ENCODE data around the gene INPP5A. TPM values are rescaled to one million over a fixed set of nuclear protein-coding genes. Genes with fewer than 3 reads are reported as not detected.
"Not testable (repeated sequence)": the region's sequence is repeated elsewhere in the genome, so short reads cannot be mapped to it uniquely, and the experiment has no call there.

The INPP5A gene
- total RNA-seq, 2 experiments from 2014 or later: 7.4 to 7.5 TPM

- H3K9me3 Mint-ChIP-seq: no peaks in the 10 kb centered on the region
- intact Hi-C loops (cut with micrococcal nuclease): loop anchor here (2.0 kb wide), 1 partner anchor 18 kb away; no protein-coding TSS in a partner anchor
- DNase-seq: no peak
- H3K4me1 Mint-ChIP-seq (ENCODE audit: low read depth): peaks cover 12% of the 10 kb centered on the region
- ChIA-PET POLR2A (no interaction called here), CTCF (interaction anchor here (0.9 to 2.5 kb wide), 4 partner anchors 12 to 306 kb away, joined by 3 to 13 read pairs (median 3); no protein-coding TSS in a partner anchor)
- H3K27me3 Mint-ChIP-seq: no peaks in the 10 kb centered on the region
- H3K27ac Mint-ChIP-seq: no peak overlapping the region
- H3K36me3 Mint-ChIP-seq: peaks cover 3% of the 10 kb centered on the region
- H3K4me3 Mint-ChIP-seq: no peak overlapping the region
Observed at GRCh38 chr10:132666705-132667341, 129.2 kb downstream of the INPP5A start.

GRCh38 chr10:132667342-132668047, 129.9 kb downstream of the INPP5A start:
- H3K4me3 Mint-ChIP-seq: no peak overlapping the region
- CTCF ChIA-PET: interaction anchor here (1.2 to 2.5 kb wide), 3 partner anchors 13 to 209 kb away, joined by 3 to 13 read pairs (median 3); no protein-coding TSS in a partner anchor
- POLR2A ChIA-PET: no interaction called here
- no peak for DNase-seq
- peaks cover 12% of the 10 kb centered on the region for H3K4me1 Mint-ChIP-seq (ENCODE audit: low read depth)
- H3K27me3 Mint-ChIP-seq: no peaks in the 10 kb centered on the region
- H3K9me3 Mint-ChIP-seq: no peaks in the 10 kb centered on the region
- peaks cover 3% of the 10 kb centered on the region for H3K36me3 Mint-ChIP-seq
- H3K27ac Mint-ChIP-seq: no peak overlapping the region
- intact Hi-C loops (cut with micrococcal nuclease): loop anchor here (2.0 kb wide), 1 partner anchor 17 kb away; no protein-coding TSS in a partner anchor

GRCh38 chr10:132668048-132668394, 130.4 kb downstream of the INPP5A start:
- POLR2A ChIA-PET: no interaction called here

GRCh38 chr10:132669208-132669861, 131.7 kb downstream of the INPP5A start:
- H3K27ac Mint-ChIP-seq: no peak overlapping the region
- H3K27me3 Mint-ChIP-seq: no peaks in the 10 kb centered on the region
- intact Hi-C loops (cut with micrococcal nuclease): no loop called here
- ChIA-PET CTCF (no interaction called here), POLR2A (no interaction called here)
- peaks cover 3% of the 10 kb centered on the region for H3K36me3 Mint-ChIP-seq
- H3K9me3 Mint-ChIP-seq: no peaks in the 10 kb centered on the region
- peaks cover 12% of the 10 kb centered on the region for H3K4me1 Mint-ChIP-seq (ENCODE audit: low read depth)
- no peak overlapping the region for H3K4me3 Mint-ChIP-seq
- DNase-seq: no peak

More at GRCh38 chr10:132668048-132668394, 130.4 kb downstream of the INPP5A start:
- CTCF ChIA-PET: interaction anchor here (2.5 kb wide), 1 partner anchor 13 kb away, joined by 13 read pairs; no protein-coding TSS in a partner anchor
- Mint-ChIP-seq H3K27ac (no peak overlapping the region), H3K9me3 (no peaks in the 10 kb centered on the region), H3K4me3 (no peak overlapping the region), H3K36me3 (peaks cover 3% of the 10 kb centered on the region), H3K4me1 (ENCODE audit: low read depth) (peaks cover 12% of the 10 kb centered on the region), H3K27me3 (no peaks in the 10 kb centered on the region)
- intact Hi-C loops (cut with micrococcal nuclease): no loop called here
- no peak for DNase-seq

DNA sequence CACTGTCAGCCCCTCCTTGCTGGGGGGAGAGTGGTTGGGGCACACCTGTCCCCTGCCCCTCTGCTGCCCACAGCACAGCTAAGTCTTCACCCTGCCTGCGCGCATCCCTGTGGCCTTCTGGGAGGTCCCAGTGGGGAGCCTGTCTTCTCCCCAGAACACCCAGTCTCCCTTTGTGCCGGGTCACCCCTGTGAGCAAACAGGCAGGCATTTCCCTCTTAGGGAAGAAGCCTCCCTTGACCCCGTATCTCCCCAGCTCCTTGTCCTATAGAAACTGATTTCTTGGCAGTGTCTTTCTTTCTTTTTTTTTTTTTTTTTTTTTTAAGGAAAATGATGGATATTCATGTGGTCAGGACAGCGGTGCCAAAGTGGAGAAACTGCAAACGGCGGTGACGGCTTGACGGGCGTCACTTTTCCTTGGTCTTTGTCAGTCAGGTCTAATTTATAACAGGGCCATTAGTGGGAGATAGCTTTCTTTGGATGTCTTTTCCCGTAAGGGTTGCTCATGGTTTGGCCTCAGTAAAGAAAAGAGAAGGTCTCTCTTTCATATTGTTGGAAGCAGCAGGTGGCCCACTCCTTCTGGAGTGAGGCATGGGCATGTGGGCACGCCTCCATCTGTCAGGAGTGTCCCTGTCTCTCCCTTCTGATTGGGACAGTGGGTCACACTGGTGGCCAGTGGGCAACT, 133.1 kb downstream of the INPP5A start:
- POLR2A ChIA-PET: no interaction called here
- intact Hi-C loops (cut with micrococcal nuclease): no loop called here
- Mint-ChIP-seq H3K4me1 (ENCODE audit: low read depth) (peaks cover 10% of the 10 kb centered on the region), H3K27ac (no peak overlapping the region), H3K27me3 (no peaks in the 10 kb centered on the region), H3K4me3 (no peak overlapping the region), H3K9me3 (no peaks in the 10 kb centered on the region), H3K36me3 (peaks cover 3% of the 10 kb centered on the region)
- CTCF ChIA-PET: no interaction called here
- no peak for DNase-seq

- intact Hi-C loops (cut with micrococcal nuclease): no loop called here
- H3K36me3 Mint-ChIP-seq: peaks cover 3% of the 10 kb centered on the region
- H3K27me3 Mint-ChIP-seq: no peaks in the 10 kb centered on the region
- H3K27ac Mint-ChIP-seq: no peak overlapping the region
- H3K9me3 Mint-ChIP-seq: no peaks in the 10 kb centered on the region
- no peak for DNase-seq
- POLR2A ChIA-PET: no interaction called here
- H3K4me3 Mint-ChIP-seq: no peak overlapping the region
- CTCF ChIA-PET: no interaction called here
- peaks cover 2% of the 10 kb centered on the region for H3K4me1 Mint-ChIP-seq (ENCODE audit: low read depth)
Observed at GRCh38 chr10:132671228-132672154, 133.9 kb downstream of the INPP5A start.

DNA sequence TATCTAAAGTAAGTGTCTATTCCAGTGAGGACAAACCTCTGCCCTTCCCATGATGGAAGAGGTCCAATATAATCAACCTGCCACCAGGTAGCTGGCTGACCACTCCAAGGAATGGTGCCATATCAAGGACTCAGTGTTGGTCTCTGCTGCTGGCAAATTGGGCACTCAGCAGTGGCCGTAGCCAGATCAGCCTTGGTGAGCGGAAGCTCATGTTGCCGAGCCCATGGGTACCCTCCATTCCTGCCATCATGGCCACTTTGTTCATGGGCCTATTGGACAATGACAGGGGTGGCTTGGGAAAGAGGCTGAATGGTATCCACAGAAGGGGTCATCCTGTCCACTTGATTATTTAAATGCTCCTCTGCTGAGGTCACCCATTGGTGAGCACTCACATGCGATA, 136.2 kb downstream of the INPP5A start:
- H3K27me3 Mint-ChIP-seq; POLR2A ChIA-PET; H3K36me3 Mint-ChIP-seq; intact Hi-C loops (cut with micrococcal nuclease); H3K9me3 Mint-ChIP-seq; H3K4me3 Mint-ChIP-seq; H3K4me1 Mint-ChIP-seq (ENCODE audit: low read depth); H3K27ac Mint-ChIP-seq; DNase-seq; CTCF ChIA-PET: not testable (repeated sequence)

- no peak overlapping the region for H3K4me3 Mint-ChIP-seq
- H3K27ac Mint-ChIP-seq: no peak overlapping the region
- POLR2A ChIA-PET: no interaction called here
Observed at GRCh38 chr10:132674311-132674710, 136.7 kb downstream of the INPP5A start.

DNA sequence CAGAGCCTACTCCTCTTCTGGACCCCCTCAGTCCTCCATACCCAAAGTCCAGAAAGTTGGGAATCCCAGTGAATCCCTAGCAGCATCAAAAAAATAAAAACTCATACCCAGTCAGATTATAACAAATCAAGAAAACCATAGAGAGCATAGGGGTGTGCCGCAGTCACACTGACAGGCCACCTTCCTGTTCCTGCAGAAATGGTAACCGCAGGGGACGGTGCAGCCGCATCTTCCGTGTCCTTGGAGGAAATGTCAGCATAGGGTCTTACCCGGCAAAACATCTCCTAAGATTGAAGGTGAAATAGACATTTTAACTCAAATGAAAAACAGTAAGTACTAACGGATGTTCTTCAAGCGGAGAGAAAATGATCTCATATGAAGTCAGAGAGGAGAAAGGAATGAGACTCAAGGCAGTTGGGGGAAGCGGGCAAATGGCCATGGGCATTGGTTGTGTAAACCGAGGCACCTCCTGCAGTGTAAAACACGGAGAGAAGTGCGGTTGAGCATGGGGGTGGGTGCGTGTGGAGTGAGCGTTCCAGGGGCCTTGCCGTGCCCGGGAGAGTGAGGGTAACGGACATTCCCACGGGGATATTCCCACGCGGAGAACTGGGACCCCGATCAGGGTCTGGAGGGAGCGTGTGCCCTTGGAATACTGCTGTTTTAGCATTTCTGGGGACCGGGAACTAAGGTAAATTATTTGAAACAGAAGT, 137.6 kb downstream of the INPP5A start:
- no peaks in the 10 kb centered on the region for H3K27me3 Mint-ChIP-seq
- H3K36me3 Mint-ChIP-seq: peaks cover 3% of the 10 kb centered on the region
- intact Hi-C loops (cut with micrococcal nuclease): no loop called here
- DNase-seq: no peak
- POLR2A ChIA-PET: no interaction called here
- CTCF ChIA-PET: no interaction called here
- no peaks in the 10 kb centered on the region for H3K9me3 Mint-ChIP-seq
- no peak overlapping the region for H3K4me3 Mint-ChIP-seq
- no peaks in the 10 kb centered on the region for H3K4me1 Mint-ChIP-seq (ENCODE audit: low read depth)
- no peak overlapping the region for H3K27ac Mint-ChIP-seq

More at GRCh38 chr10:132674311-132674710, 136.7 kb downstream of the INPP5A start:
- CTCF ChIA-PET: no interaction called here
- no peaks in the 10 kb centered on the region for H3K27me3 Mint-ChIP-seq
- no peaks in the 10 kb centered on the region for H3K4me1 Mint-ChIP-seq (ENCODE audit: low read depth)
- H3K9me3 Mint-ChIP-seq: no peaks in the 10 kb centered on the region
- intact Hi-C loops (cut with micrococcal nuclease): no loop called here
- no peak for DNase-seq
- peaks cover 3% of the 10 kb centered on the region for H3K36me3 Mint-ChIP-seq

DNA sequence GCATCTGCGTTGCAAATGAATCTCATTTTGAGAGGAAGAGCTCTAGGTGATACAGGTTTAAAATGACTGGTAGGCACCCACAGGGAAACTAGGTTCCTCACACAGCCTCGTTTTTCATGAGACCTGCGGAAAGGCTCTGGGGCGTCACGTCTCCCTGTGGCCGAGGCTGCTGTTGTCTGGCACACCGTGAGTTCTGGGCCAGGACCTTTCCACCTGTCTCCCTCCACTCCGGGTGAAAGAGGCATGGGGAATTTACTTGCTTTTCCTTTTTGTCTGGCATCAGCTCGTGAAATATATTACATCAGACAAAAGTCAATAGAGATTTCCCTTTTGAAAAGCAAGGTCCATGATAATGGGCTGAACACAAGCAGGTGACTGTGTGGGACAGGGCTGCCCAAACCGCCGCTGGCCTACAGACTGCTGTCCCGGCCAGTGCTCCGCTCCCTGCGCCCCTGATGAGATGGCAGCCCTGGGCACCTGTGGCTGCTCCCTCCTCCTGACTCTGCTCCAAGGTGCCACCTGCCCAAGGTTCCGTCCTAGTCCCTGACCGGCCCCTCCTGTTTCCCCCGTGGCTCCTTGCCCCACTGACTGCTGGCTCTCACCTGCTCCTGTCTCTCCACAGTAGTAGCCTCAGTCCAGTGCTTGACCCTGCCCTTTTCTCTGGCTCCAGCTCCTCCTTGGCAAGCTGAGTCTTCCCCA, 138.8 kb downstream of the INPP5A start:
- intact Hi-C loops (cut with micrococcal nuclease): no loop called here
- Mint-ChIP-seq H3K36me3 (peaks cover 2% of the 10 kb centered on the region), H3K4me3 (no peak overlapping the region), H3K27ac (no peak overlapping the region), H3K9me3 (no peaks in the 10 kb centered on the region), H3K4me1 (ENCODE audit: low read depth) (no peaks in the 10 kb centered on the region), H3K27me3 (no peaks in the 10 kb centered on the region)
- POLR2A ChIA-PET: no interaction called here
- CTCF ChIA-PET: no interaction called here
- DNase-seq: no peak

- Mint-ChIP-seq H3K27me3 (no peaks in the 10 kb centered on the region), H3K9me3 (no peaks in the 10 kb centered on the region), H3K4me3 (no peak overlapping the region), H3K27ac (no peak overlapping the region), H3K4me1 (ENCODE audit: low read depth) (no peaks in the 10 kb centered on the region), H3K36me3 (no peaks in the 10 kb centered on the region)
- DNase-seq: no peak
- intact Hi-C loops (cut with micrococcal nuclease): no loop called here
- ChIA-PET POLR2A (no interaction called here), CTCF (no interaction called here)
Observed at GRCh38 chr10:132677096-132677472, 139.5 kb downstream of the INPP5A start.
